OCI-LY1 (cell line): ENCODE measurements around the gene VWA3A.
A peak's percentile ranks its signal among the peaks of the same experiment; 100 is the strongest.

Source experiments
- H2AFZ ChIP-seq: fragments of 200-600 bp; sonication (generic), shearing (Covaris generic); 2 replicates; pipeline ENCODE4 v1.6.0; 2014; ENCODE audit warnings: antibody characterized with exemption, mild to moderate bottlenecking, low read length
- H3F3A ChIP-seq: fragments of 200-600 bp; sonication (generic), shearing (Covaris generic); 2 replicates; pipeline ENCODE4 v1.6.0; 2014; ENCODE audit warnings: mild to moderate bottlenecking, antibody characterized with exemption, low read length, moderate library complexity; ENCODE audit not compliant: insufficient read depth
- H3K27ac ChIP-seq: fragments of 200-600 bp; sonication (generic); 2 replicates; pipeline ENCODE4 v1.5.1; 2014; ENCODE audit warnings: low read length, mixed run types, mild to moderate bottlenecking, low read depth; ENCODE audit not compliant: poor library complexity, severe bottlenecking
- H3K27me3 ChIP-seq: fragments of 200-600 bp; sonication (generic); 2 replicates; pipeline ENCODE4 v1.6.0; 2014; ENCODE audit warnings: antibody characterized with exemption, mild to moderate bottlenecking, low read length, moderate library complexity; ENCODE audit not compliant: insufficient read depth
- H3K36me3 ChIP-seq: fragments of 200-600 bp; sonication (generic); 2 replicates; pipeline ENCODE4 v1.6.1; 2014; ENCODE audit warnings: mild to moderate bottlenecking, antibody characterized with exemption, low read length, moderate library complexity, mixed read lengths; ENCODE audit not compliant: insufficient read depth
- H3K4me1 ChIP-seq: fragments of 200-600 bp; sonication (generic); 2 replicates; pipeline ENCODE4 v1.5.1; 2014; ENCODE audit warnings: mild to moderate bottlenecking, low read length, moderate library complexity; ENCODE audit not compliant: insufficient read depth, severe bottlenecking
- H3K4me2 ChIP-seq: fragments of 200-600 bp; sonication (generic), shearing (Covaris generic); 2 replicates; pipeline ENCODE4 v1.6.1; 2014; ENCODE audit warnings: low read length
- H3K4me3 ChIP-seq: fragments of 200-600 bp; sonication (generic); 2 replicates; pipeline ENCODE4 v1.5.1; 2014; ENCODE audit warnings: low read length, low read depth, mild to moderate bottlenecking, mixed read lengths; ENCODE audit not compliant: poor library complexity, severe bottlenecking
- H3K79me2 ChIP-seq: fragments of 200-600 bp; shearing (Covaris generic); 2 replicates; pipeline ENCODE4 v1.6.1; 2016; ENCODE audit warnings: mixed run types, low read length, mixed read lengths; ENCODE audit not compliant: insufficient read depth
- H3K9ac ChIP-seq: fragments of 200-600 bp; sonication (generic), shearing (Covaris generic); 2 replicates; pipeline ENCODE4 v1.6.1; 2014; ENCODE audit warnings: mild to moderate bottlenecking, low read length, mixed read lengths
- H3K9me2 ChIP-seq: fragments of 200-600 bp; sonication (generic), shearing (Covaris generic); 2 replicates; pipeline ENCODE4 v1.6.1; 2014; ENCODE audit warnings: low read depth, mild to moderate bottlenecking, low read length, mixed read lengths
- H3K9me3 ChIP-seq: fragments of 200-600 bp; shearing (Covaris generic); 2 replicates; pipeline ENCODE4 v1.6.1; 2014; ENCODE audit warnings: low read length, mixed read lengths
- H4K20me1 ChIP-seq: fragments of 200-600 bp; sonication (generic), shearing (Covaris generic); 2 replicates; pipeline ENCODE4 v1.6.0; 2016; ENCODE audit warnings: mild to moderate bottlenecking, low read length; ENCODE audit not compliant: insufficient read depth
- EZH2 ChIP-seq: fragments of 200-600 bp; sonication (generic), shearing (Covaris generic); IDR thresholded peaks from 2 replicates; pipeline ENCODE4 v1.8.0; 2017; ENCODE audit warnings: borderline replicate concordance, mixed run types, mild to moderate bottlenecking, antibody characterized with exemption, low read length, moderate library complexity, mixed read lengths
- TF ChIP-seq, protein P1 (sequence below): fragments of 200-600 bp; sonication (generic), shearing (Covaris generic); IDR thresholded peaks from 2 replicates; pipeline ENCODE4 v1.5.1; 2017; ENCODE audit warnings: mild to moderate bottlenecking, antibody characterized with exemption, low read length, moderate library complexity, mixed read lengths

The VWA3A gene

GRCh38 chr16:22190776-22191531 is 98.6 kb downstream of the VWA3A start:
- peaks cover 42% of the 10 kb centered on the region for H3K4me1 ChIP-seq
- TF ChIP-seq, protein P1, sequence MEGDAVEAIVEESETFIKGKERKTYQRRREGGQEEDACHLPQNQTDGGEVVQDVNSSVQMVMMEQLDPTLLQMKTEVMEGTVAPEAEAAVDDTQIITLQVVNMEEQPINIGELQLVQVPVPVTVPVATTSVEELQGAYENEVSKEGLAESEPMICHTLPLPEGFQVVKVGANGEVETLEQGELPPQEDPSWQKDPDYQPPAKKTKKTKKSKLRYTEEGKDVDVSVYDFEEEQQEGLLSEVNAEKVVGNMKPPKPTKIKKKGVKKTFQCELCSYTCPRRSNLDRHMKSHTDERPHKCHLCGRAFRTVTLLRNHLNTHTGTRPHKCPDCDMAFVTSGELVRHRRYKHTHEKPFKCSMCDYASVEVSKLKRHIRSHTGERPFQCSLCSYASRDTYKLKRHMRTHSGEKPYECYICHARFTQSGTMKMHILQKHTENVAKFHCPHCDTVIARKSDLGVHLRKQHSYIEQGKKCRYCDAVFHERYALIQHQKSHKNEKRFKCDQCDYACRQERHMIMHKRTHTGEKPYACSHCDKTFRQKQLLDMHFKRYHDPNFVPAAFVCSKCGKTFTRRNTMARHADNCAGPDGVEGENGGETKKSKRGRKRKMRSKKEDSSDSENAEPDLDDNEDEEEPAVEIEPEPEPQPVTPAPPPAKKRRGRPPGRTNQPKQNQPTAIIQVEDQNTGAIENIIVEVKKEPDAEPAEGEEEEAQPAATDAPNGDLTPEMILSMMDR: no peak
- TF ChIP-seq EZH2: no peak
- H3K27ac ChIP-seq: peak overlapping the region; percentile 91

GRCh38 chr16:22191532-22192260 is 99.4 kb downstream of the VWA3A start:
- TF ChIP-seq EZH2: no peak
- TF ChIP-seq, protein P1: no peak
- peak overlapping the region; percentile 77 for H3K9ac ChIP-seq
- peaks cover 46% of the 10 kb centered on the region for H3K4me1 ChIP-seq

More at GRCh38 chr16:22190776-22191531, 98.6 kb downstream of the VWA3A start:
- Histone ChIP-seq H3K9ac (peak overlapping the region; percentile 77), H3K9me2 (no peaks in the 10 kb centered on the region), H3K4me2 (peak overlapping the region; percentile 81), H3K9me3 (no peaks in the 10 kb centered on the region), H3K4me3 (peak overlapping the region; percentile 80), H3K36me3 (no peaks in the 10 kb centered on the region), H3F3A (no peaks in the 10 kb centered on the region), H3K27me3 (no peaks in the 10 kb centered on the region), H3K79me2 (no peaks in the 10 kb centered on the region), H2AFZ (no peak overlapping the region), H4K20me1 (no peaks in the 10 kb centered on the region)

DNA sequence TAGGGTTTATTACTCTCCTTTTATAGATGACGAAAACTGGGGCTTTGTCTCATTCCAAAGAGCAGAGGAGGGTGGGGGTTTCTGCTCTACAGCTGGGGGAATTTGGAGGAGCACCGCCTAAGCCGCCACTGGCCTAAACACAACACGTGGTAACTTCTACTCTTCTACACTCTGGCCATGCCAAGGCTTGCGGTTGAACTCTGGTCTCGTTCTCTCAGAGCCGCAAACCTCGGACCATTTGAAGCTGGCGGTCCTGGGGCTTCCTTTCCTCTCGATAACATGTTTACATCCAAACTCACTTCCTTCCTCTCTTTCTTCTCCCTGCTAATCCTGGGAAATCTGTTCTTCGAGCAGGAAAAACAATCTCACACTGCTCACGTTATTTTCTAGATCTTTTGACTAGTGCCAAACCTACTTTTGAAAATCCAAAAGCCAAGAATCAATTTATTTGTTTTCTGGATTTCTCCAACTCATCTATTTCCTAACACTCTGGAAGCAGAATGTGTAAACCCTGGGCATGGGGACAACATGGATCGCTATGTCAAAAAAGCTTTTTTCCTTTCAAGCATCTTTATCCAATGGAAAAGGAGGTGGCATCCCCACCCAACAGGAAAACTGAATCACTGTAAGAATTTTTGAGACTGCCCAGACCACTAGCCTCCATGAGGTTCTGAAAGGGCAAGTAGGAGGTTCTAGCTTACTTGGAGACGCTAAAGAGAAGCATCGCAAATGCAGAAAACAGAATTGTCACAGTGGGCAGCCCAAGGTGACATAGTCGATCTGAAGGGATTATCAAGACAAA is 100.1 kb downstream of the VWA3A start:
- H3K9me2 ChIP-seq: no peaks in the 10 kb centered on the region
- H3K79me2 ChIP-seq: no peaks in the 10 kb centered on the region
- H3F3A ChIP-seq: no peaks in the 10 kb centered on the region
- H4K20me1 ChIP-seq: no peaks in the 10 kb centered on the region
- H2AFZ ChIP-seq: no peak overlapping the region
- H3K4me2 ChIP-seq: peak overlapping the region; percentile 81
- H3K9ac ChIP-seq: peak overlapping the region; percentile 77
- no peaks in the 10 kb centered on the region for H3K36me3 ChIP-seq
- H3K27ac ChIP-seq: peak overlapping the region; percentile 91
- H3K9me3 ChIP-seq: no peaks in the 10 kb centered on the region
- TF ChIP-seq EZH2: no peak
- TF ChIP-seq, protein P1: no peak
- no peaks in the 10 kb centered on the region for H3K27me3 ChIP-seq
- peak overlapping the region; percentile 59 for H3K4me3 ChIP-seq
- H3K4me1 ChIP-seq: peaks cover 46% of the 10 kb centered on the region

More at GRCh38 chr16:22191532-22192260, 99.4 kb downstream of the VWA3A start:
- no peaks in the 10 kb centered on the region for H3K36me3 ChIP-seq
- H2AFZ ChIP-seq: no peak overlapping the region
- no peaks in the 10 kb centered on the region for H3K9me2 ChIP-seq
- no peaks in the 10 kb centered on the region for H3K27me3 ChIP-seq
- H3K79me2 ChIP-seq: no peaks in the 10 kb centered on the region
- no peaks in the 10 kb centered on the region for H3F3A ChIP-seq
- H3K4me3 ChIP-seq: peak overlapping the region; percentile 59
- H3K27ac ChIP-seq: peak overlapping the region; percentile 91
- peak overlapping the region; percentile 81 for H3K4me2 ChIP-seq
- no peaks in the 10 kb centered on the region for H4K20me1 ChIP-seq
- no peaks in the 10 kb centered on the region for H3K9me3 ChIP-seq
